Mammary epithelial cell (primary cell): ENCODE data around the gene DSC3.

Experiments
- EZH2 ChIP-seq: IDR thresholded peaks from 2 replicates; pipeline ENCODE4 v1.6.1; 2012; ENCODE audit warnings: low read length, inconsistent platforms, borderline replicate concordance
- TF ChIP-seq, protein P1 (sequence below), 2 donors: IDR thresholded peaks in 1 of 2; conservative IDR thresholded peaks in 1 of 2; 2 replicates each; pipeline ENCODE4 v1.5.1; 2011 to 2012; ENCODE audit warnings: inconsistent platforms in 2 of 2, low read length in 2 of 2, mild to moderate bottlenecking in 2 of 2, control low read depth in 1 of 2, low read depth in 1 of 2; ENCODE audit not compliant: insufficient read depth in 1 of 2; ENCODE audit errors: extremely low read depth in 1 of 2

DNA sequence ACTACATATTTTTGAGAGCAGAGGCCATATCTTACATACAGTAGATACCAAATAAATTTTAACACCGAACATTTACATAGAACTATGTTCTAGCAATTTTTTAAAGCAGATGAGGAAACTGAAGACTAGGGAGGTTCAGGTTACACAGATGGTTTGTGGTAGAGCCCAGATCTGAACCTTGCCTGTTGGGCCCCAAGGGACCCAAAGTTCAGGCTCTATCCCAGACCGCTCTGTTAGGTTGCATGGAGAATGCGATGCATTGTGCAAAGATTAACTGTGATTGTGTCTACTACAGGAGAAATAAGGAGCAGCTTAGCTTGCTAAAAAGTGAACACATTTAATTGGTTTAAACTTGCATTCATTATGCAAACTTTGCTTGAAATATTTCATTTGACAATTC is 16.4 kb upstream of the DSC3 start:
- TF ChIP-seq, protein P1, sequence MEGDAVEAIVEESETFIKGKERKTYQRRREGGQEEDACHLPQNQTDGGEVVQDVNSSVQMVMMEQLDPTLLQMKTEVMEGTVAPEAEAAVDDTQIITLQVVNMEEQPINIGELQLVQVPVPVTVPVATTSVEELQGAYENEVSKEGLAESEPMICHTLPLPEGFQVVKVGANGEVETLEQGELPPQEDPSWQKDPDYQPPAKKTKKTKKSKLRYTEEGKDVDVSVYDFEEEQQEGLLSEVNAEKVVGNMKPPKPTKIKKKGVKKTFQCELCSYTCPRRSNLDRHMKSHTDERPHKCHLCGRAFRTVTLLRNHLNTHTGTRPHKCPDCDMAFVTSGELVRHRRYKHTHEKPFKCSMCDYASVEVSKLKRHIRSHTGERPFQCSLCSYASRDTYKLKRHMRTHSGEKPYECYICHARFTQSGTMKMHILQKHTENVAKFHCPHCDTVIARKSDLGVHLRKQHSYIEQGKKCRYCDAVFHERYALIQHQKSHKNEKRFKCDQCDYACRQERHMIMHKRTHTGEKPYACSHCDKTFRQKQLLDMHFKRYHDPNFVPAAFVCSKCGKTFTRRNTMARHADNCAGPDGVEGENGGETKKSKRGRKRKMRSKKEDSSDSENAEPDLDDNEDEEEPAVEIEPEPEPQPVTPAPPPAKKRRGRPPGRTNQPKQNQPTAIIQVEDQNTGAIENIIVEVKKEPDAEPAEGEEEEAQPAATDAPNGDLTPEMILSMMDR (conservative IDR thresholded peaks at IDR 0.05 in 1 of 2, IDR thresholded peaks at IDR 0.05 in 1 of 2; ENCODE audit: extremely low read depth in 1 of 2, insufficient read depth in 1 of 2, low read depth in 1 of 2, low read length in 2 of 2), result no peak
- no peak for TF ChIP-seq EZH2
